IMR-90 (cell line): ENCODE data around the gene GVQW3. TPM values are rescaled to one million over a fixed set of nuclear protein-coding genes. Genes with fewer than 3 reads are reported as not detected.

Experiments used
- ATAC-seq: fragments of 200-7000 bp; cut with Tn5 transposase; 2 replicates; pipeline ENCODE4 v1.9.1; 2020; ENCODE audit warnings: low read depth, mild to moderate bottlenecking, moderate library complexity
- BruUV-seq: library from RNA; stranded (reverse); fragments of 400-500 nt; replicated peaks from 2 replicates; lab custom pipeline; 2021; lab: Mats Ljungman, UMichigan
- CTCF ChIA-PET: fragments of 300-600 bp; formaldehyde crosslinking; extraction: SDS; loops from one replicate; lab custom pipeline; 2021; ENCODE audit warnings: antibody characterized with exemption; lab: Yijun Ruan, JAX
- POLR2A ChIA-PET: fragments of 300-600 bp; sonication (Branson Sonifier 250); formaldehyde crosslinking; loops from one replicate; lab custom pipeline; 2022; ENCODE audit warnings: antibody characterized with exemption; ENCODE audit not compliant: unreplicated experiment; lab: Charles Lee
- DNase-seq: peaks from one replicate; pipeline ENCODE4 v3.0.0; 2013
- H2AFZ ChIP-seq: replicated peaks from 2 replicates; pipeline ENCODE3; 2013; ENCODE audit warnings: low read length, mild to moderate bottlenecking; ENCODE audit not compliant: poor library complexity
- H2AK5ac ChIP-seq: 2 replicates; pipeline ENCODE4 v1.6.1; 2013; ENCODE audit warnings: low read depth, low read length, inconsistent platforms
- H2AK9ac ChIP-seq: replicated peaks from 2 replicates; pipeline ENCODE3; 2013; ENCODE audit warnings: mild to moderate bottlenecking, low read depth, low read length, moderate library complexity; ENCODE audit not compliant: poor library complexity
- H2BK120ac ChIP-seq: 2 replicates; pipeline ENCODE4 v1.6.1; 2013; ENCODE audit warnings: low read depth, low read length, inconsistent platforms
- H2BK15ac ChIP-seq: 3 replicates; pipeline ENCODE4 v1.6.1; 2013; ENCODE audit warnings: low read depth, low read length, inconsistent platforms
- H2BK20ac ChIP-seq: 2 replicates; pipeline ENCODE4 v1.6.1; 2013; ENCODE audit warnings: low read depth, mild to moderate bottlenecking, inconsistent platforms, low read length, moderate library complexity
- H2BK5ac ChIP-seq: 2 replicates; pipeline ENCODE4 v1.6.1; 2013; ENCODE audit warnings: mild to moderate bottlenecking, low read depth, low read length, inconsistent platforms; ENCODE audit not compliant: poor library complexity, severe bottlenecking
- H3K14ac ChIP-seq: replicated peaks from 2 replicates; pipeline ENCODE4 v1.6.1; 2013; ENCODE audit warnings: low read depth, low read length, inconsistent platforms
- H3K18ac ChIP-seq: 2 replicates; pipeline ENCODE4 v1.6.1; 2013; ENCODE audit warnings: low read depth, low read length, control low read depth
- H3K23ac ChIP-seq: 2 replicates; pipeline ENCODE4 v1.6.1; 2013; ENCODE audit warnings: low read depth, low read length, inconsistent platforms
- H3K27ac ChIP-seq: 2 replicates; pipeline ENCODE4 v1.5.1; 2013; ENCODE audit warnings: mild to moderate bottlenecking, control low read depth, low read length; ENCODE audit not compliant: insufficient read depth
- H3K27me3 ChIP-seq: 2 replicates; pipeline ENCODE4 v1.6.1; 2013; ENCODE audit warnings: low read length; ENCODE audit not compliant: control insufficient read depth, insufficient read depth
- H3K36me3 ChIP-seq: 2 replicates; pipeline ENCODE4 v1.6.1; 2013; ENCODE audit warnings: low read length, mixed read lengths; ENCODE audit not compliant: control insufficient read depth, insufficient read depth
- H3K4ac ChIP-seq: 2 replicates; pipeline ENCODE4 v1.6.1; 2013; ENCODE audit warnings: low read depth, low read length, inconsistent platforms
- H3K4me1 ChIP-seq: 2 replicates; pipeline ENCODE4 v1.6.1; 2013; ENCODE audit warnings: low read length, mixed read lengths; ENCODE audit not compliant: control insufficient read depth, insufficient read depth
- H3K4me2 ChIP-seq: 2 replicates; pipeline ENCODE4 v1.6.1; 2013; ENCODE audit warnings: low read depth, mild to moderate bottlenecking, control low read depth, low read length, moderate library complexity
- H3K4me3 ChIP-seq: 2 replicates; pipeline ENCODE4 v1.5.1; 2013; ENCODE audit warnings: low read depth, mild to moderate bottlenecking, control low read depth, low read length, moderate library complexity; ENCODE audit not compliant: insufficient read depth
- H3K56ac ChIP-seq: 2 replicates; pipeline ENCODE4 v1.6.1; 2013; ENCODE audit warnings: low read length, inconsistent platforms; ENCODE audit not compliant: insufficient read depth; ENCODE audit errors: extremely low read depth
- H3K79me1 ChIP-seq, 2 experiments: 2 replicates each; pipeline ENCODE4 v1.6.1; 2013; ENCODE audit warnings: low read length in 2 of 2, inconsistent platforms in 1 of 2, low read depth in 1 of 2
- H3K9ac ChIP-seq: 2 replicates; pipeline ENCODE4 v1.6.1; 2013; ENCODE audit warnings: low read depth, low read length, control low read depth
- H3K9me1 ChIP-seq: 2 replicates; pipeline ENCODE4 v1.6.1; 2013; ENCODE audit warnings: low read length, inconsistent platforms; ENCODE audit not compliant: insufficient read depth
- H3K9me3 ChIP-seq: 2 replicates; pipeline ENCODE4 v1.6.1; 2013; ENCODE audit warnings: low read length; ENCODE audit not compliant: control insufficient read depth, insufficient read depth
- H4K20me1 ChIP-seq: 2 replicates; pipeline ENCODE4 v1.6.1; 2013; ENCODE audit warnings: low read length, inconsistent platforms; ENCODE audit not compliant: insufficient read depth
- H4K5ac ChIP-seq: 2 replicates; pipeline ENCODE4 v1.6.1; 2013; ENCODE audit warnings: mild to moderate bottlenecking, low read depth, low read length, control low read depth
- H4K8ac ChIP-seq, 2 experiments: 2 replicates each; pipeline ENCODE4 v1.6.1; 2013; ENCODE audit warnings: low read depth in 2 of 2, low read length in 2 of 2, control low read depth in 1 of 2, inconsistent platforms in 1 of 2
- H4K91ac ChIP-seq: 2 replicates; pipeline ENCODE4 v1.6.1; 2013; ENCODE audit warnings: low read depth, low read length, inconsistent platforms; ENCODE audit not compliant: insufficient read depth
- BHLHE40 ChIP-seq: fragments of 150-350 bp; IDR thresholded peaks from 2 replicates; pipeline ENCODE4 v1.6.1; 2016; ENCODE audit warnings: mild to moderate bottlenecking, low read depth, low read length
- CEBPB ChIP-seq: IDR thresholded peaks from 2 replicates; pipeline ENCODE4 v1.6.1; 2012; ENCODE audit warnings: low read depth, low read length, improper control_type of control experiment
- CHD1 ChIP-seq: IDR thresholded peaks from 2 replicates; pipeline ENCODE4 v1.6.1; 2012; ENCODE audit warnings: low read depth, low read length, improper control_type of control experiment
- FOS ChIP-seq: fragments of 150-350 bp; IDR thresholded peaks from 2 replicates; pipeline ENCODE4 v1.6.1; 2016; ENCODE audit warnings: low read depth, low read length
- MAFK ChIP-seq: IDR thresholded peaks from 2 replicates; pipeline ENCODE4 v1.6.1; 2012; ENCODE audit warnings: low read depth, low read length, improper control_type of control experiment
- MAZ ChIP-seq: IDR thresholded peaks from 2 replicates; pipeline ENCODE4 v1.6.1; 2012; ENCODE audit warnings: low read depth, mild to moderate bottlenecking, low read length, improper control_type of control experiment, moderate library complexity, borderline replicate concordance
- MXI1 ChIP-seq: IDR thresholded peaks from 2 replicates; pipeline ENCODE4 v1.6.1; 2012; ENCODE audit warnings: low read depth, mild to moderate bottlenecking, low read length, moderate library complexity, borderline replicate concordance
- NFE2L2 ChIP-seq: fragments of 150-350 bp; IDR thresholded peaks from 2 replicates; pipeline ENCODE4 v1.6.1; 2016; ENCODE audit warnings: low read depth, mild to moderate bottlenecking, low read length
- POLR2A ChIP-seq: IDR thresholded peaks from 2 replicates; pipeline ENCODE4 v1.6.1; 2012; ENCODE audit warnings: mild to moderate bottlenecking, low read depth, low read length
- RAD21 ChIP-seq: IDR thresholded peaks from 2 replicates; pipeline ENCODE4 v1.6.1; 2012; ENCODE audit warnings: low read length, improper control_type of control experiment
- RCOR1 ChIP-seq: IDR thresholded peaks from 2 replicates; pipeline ENCODE4 v1.6.1; 2012; ENCODE audit warnings: mild to moderate bottlenecking, low read length, improper control_type of control experiment; ENCODE audit not compliant: insufficient replicate concordance
- RFX5 ChIP-seq: IDR thresholded peaks from 2 replicates; pipeline ENCODE4 v1.8.0; 2012; ENCODE audit warnings: low read depth, mild to moderate bottlenecking, low read length, moderate library complexity
- SMC3 ChIP-seq: fragments of 150-350 bp; IDR thresholded peaks from 2 replicates; pipeline ENCODE4 v1.6.1; 2016; ENCODE audit warnings: low read depth, mild to moderate bottlenecking, antibody characterized with exemption, low read length, moderate library complexity
- WGBS, 2 experiments: methylation state at CpG; one replicate each; pipeline versions ENCODE4 v1.1.5 to v1.1.7; 2013; ENCODE audit warnings: missing lambda C conversion rate in 2 of 2; ENCODE audit not compliant: insufficient read length in 1 of 2; ENCODE audit errors: extremely low coverage in 2 of 2; 5-methylcytosine and 5-hydroxymethylcytosine counted together
- dilution Hi-C: fragments of 300-500 bp; cut with HindIII; formaldehyde crosslinking; loops from one replicate; pipeline ENCODE4 v1.14.3; 2018; ENCODE audit warnings: low sequenced_read_pairs; ENCODE audit not compliant: unreplicated experiment
- in situ Hi-C: fragments of 300-500 bp; cut with MboI; formaldehyde crosslinking; loops from 3 replicates; pipeline ENCODE4 v1.14.3; 2019; ENCODE audit warnings: low sequenced_read_pairs, inconsistent platforms, mixed read lengths
- intact Hi-C: fragments of 100-400 bp; cut with micrococcal nuclease; formaldehyde crosslinking; loops from 2 replicates; pipeline ENCODE4 v1.10.0; 2022
- polyA plus RNA-seq, 3 experiments: library from polyadenylated mRNA; depleted of rRNA; stranded (reverse); fragments of >200 nt; gene quantifications; 2 replicates each; pipeline ENCODE4 v1.2.3, GENCODE V29; 2012; ENCODE audit warnings: low replicate concordance in 1 of 3
- total RNA-seq: library from RNA; depleted of rRNA; stranded (reverse); fragments of >200 nt; gene quantifications from 2 replicates; pipeline ENCODE4 v1.2.3, GENCODE V29; 2012
- TF ChIP-seq, protein P1 (sequence below): fragments of 150-350 bp; IDR thresholded peaks from 2 replicates; pipeline ENCODE4 v1.6.1; 2016; ENCODE audit warnings: low read depth, mild to moderate bottlenecking, low read length, moderate library complexity, borderline replicate concordance
- TF ChIP-seq, protein P2 (sequence below): conservative IDR thresholded peaks from 2 replicates; pipeline ENCODE4 v1.5.1; 2012; ENCODE audit warnings: mild to moderate bottlenecking, low read depth, low read length, improper control_type of control experiment
- TF ChIP-seq, protein P3 (sequence below): fragments of 150-350 bp; IDR thresholded peaks from 2 replicates; pipeline ENCODE4 v1.6.1; 2017; ENCODE audit warnings: mild to moderate bottlenecking, antibody characterized with exemption, low read length, low read depth

The GVQW3 gene
- total and polyA plus RNA-seq, 2 of the 4 experiments (the other 2 are of a cell fraction) = 0.96 to 1.1 TPM

DNA sequence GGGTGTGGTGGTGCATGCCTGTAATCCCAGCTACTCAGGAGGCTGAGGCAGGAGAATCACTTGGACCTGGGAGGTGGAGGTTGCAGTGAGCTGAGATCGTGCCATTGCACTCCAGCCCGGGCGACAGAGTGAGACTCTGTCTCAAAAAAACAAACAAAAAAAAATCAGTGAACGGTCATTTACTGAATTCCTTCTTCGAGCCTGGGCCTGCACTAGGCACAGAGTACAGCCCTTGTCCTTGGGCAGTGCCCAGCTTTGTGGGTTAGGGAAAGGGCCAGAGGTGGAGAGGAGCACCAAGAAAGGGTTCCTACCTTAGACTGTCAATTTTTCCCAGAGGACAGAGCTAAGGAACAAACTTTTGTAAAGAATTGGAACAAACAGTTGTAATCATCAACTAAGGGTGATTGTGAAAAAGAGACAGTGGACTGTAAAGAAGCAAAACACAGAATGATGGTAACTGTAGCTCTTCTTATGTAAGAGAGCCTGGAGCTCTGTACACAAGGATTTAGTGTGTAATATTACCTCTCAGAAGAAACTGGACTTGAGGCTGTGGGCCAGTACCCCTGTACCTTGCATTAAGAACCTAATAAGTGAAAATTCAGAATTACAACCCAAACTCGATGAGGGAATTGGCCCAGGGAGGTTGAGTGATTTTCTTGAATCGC is 10.8 kb downstream of the GVQW3 start:
- no peak overlapping the region for H2BK15ac ChIP-seq
- no peaks in the 10 kb centered on the region for H3K9me1 ChIP-seq
- no peaks in the 10 kb centered on the region for H3K36me3 ChIP-seq
- no peak overlapping the region for H3K56ac ChIP-seq
- no peak overlapping the region for H3K14ac ChIP-seq
- H3K4ac ChIP-seq = no peak overlapping the region
- H3K79me1 ChIP-seq = no peaks in the 10 kb centered on the region
- no peak overlapping the region for H2AFZ ChIP-seq
- no peak overlapping the region for H3K4me2 ChIP-seq
- intact Hi-C loops (no loop called here), in situ Hi-C loops (no loop called here), dilution Hi-C loops (no loop called here)
- no peak overlapping the region for H2BK120ac ChIP-seq
- H3K18ac ChIP-seq = no peak overlapping the region
- H3K9ac ChIP-seq = no peak overlapping the region
- no peaks in the 10 kb centered on the region for H3K27me3 ChIP-seq
- H4K8ac ChIP-seq = no peak overlapping the region
- no peak overlapping the region for H3K27ac ChIP-seq
- no peak overlapping the region for H2BK20ac ChIP-seq
- BruUV-seq = no TSS peak
- no peaks in the 10 kb centered on the region for H3K4me1 ChIP-seq
- H4K5ac ChIP-seq = no peak overlapping the region
- CTCF ChIA-PET = no interaction called here
- POLR2A ChIA-PET = no interaction called here
- H4K91ac ChIP-seq = no peak overlapping the region
- no peak overlapping the region for H3K4me3 ChIP-seq
- no peak for TF ChIP-seq FOS
- no peak for TF ChIP-seq POLR2A
- no peak for TF ChIP-seq MAZ
- TF ChIP-seq NFE2L2 = no peak
- no peak for TF ChIP-seq RCOR1
- TF ChIP-seq CHD1 = no peak
- no peak for TF ChIP-seq SMC3
- TF ChIP-seq, protein P1, sequence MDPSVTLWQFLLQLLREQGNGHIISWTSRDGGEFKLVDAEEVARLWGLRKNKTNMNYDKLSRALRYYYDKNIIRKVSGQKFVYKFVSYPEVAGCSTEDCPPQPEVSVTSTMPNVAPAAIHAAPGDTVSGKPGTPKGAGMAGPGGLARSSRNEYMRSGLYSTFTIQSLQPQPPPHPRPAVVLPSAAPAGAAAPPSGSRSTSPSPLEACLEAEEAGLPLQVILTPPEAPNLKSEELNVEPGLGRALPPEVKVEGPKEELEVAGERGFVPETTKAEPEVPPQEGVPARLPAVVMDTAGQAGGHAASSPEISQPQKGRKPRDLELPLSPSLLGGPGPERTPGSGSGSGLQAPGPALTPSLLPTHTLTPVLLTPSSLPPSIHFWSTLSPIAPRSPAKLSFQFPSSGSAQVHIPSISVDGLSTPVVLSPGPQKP = no peak
- TF ChIP-seq CEBPB = no peak
- TF ChIP-seq MAFK = no peak
- no peak for TF ChIP-seq RAD21
- no peak for TF ChIP-seq MXI1
- no peak for TF ChIP-seq BHLHE40
- TF ChIP-seq, protein P2, sequence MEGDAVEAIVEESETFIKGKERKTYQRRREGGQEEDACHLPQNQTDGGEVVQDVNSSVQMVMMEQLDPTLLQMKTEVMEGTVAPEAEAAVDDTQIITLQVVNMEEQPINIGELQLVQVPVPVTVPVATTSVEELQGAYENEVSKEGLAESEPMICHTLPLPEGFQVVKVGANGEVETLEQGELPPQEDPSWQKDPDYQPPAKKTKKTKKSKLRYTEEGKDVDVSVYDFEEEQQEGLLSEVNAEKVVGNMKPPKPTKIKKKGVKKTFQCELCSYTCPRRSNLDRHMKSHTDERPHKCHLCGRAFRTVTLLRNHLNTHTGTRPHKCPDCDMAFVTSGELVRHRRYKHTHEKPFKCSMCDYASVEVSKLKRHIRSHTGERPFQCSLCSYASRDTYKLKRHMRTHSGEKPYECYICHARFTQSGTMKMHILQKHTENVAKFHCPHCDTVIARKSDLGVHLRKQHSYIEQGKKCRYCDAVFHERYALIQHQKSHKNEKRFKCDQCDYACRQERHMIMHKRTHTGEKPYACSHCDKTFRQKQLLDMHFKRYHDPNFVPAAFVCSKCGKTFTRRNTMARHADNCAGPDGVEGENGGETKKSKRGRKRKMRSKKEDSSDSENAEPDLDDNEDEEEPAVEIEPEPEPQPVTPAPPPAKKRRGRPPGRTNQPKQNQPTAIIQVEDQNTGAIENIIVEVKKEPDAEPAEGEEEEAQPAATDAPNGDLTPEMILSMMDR = no peak
- no peak for TF ChIP-seq RFX5
- TF ChIP-seq, protein P3, sequence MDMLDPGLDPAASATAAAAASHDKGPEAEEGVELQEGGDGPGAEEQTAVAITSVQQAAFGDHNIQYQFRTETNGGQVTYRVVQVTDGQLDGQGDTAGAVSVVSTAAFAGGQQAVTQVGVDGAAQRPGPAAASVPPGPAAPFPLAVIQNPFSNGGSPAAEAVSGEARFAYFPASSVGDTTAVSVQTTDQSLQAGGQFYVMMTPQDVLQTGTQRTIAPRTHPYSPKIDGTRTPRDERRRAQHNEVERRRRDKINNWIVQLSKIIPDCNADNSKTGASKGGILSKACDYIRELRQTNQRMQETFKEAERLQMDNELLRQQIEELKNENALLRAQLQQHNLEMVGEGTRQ = no peak
- no peak overlapping the region for H2AK5ac ChIP-seq
- no peaks in the 10 kb centered on the region for H3K9me3 ChIP-seq
- 100% methylated on average over 1 of the region's 7 CpGs; no CpG with 5 or more reads in 1 of the 2 experiments for WGBS, 2 experiments
- H2BK5ac ChIP-seq = no peak overlapping the region
- no peak for DNase-seq
- H2AK9ac ChIP-seq = no peak overlapping the region
- ATAC-seq = no peak
- no peak overlapping the region for H3K23ac ChIP-seq
- no peaks in the 10 kb centered on the region for H4K20me1 ChIP-seq
